Activated CD4-positive, alpha-beta T cell treated with anti-CD3 and anti-CD28 coated beads for 24 hours (primary cell): ENCODE measurements around the gene KHSRP.
"Not testable (repeated sequence)": the region's sequence is repeated elsewhere in the genome, so short reads cannot be mapped to it uniquely, and the experiment has no call there.

Experiments
- DNase-seq, 2 donors: peaks; one replicate each; pipeline ENCODE4 v3.0.0-alpha.2; 2020; ENCODE audit warnings: low read depth in 2 of 2

The KHSRP gene

DNA sequence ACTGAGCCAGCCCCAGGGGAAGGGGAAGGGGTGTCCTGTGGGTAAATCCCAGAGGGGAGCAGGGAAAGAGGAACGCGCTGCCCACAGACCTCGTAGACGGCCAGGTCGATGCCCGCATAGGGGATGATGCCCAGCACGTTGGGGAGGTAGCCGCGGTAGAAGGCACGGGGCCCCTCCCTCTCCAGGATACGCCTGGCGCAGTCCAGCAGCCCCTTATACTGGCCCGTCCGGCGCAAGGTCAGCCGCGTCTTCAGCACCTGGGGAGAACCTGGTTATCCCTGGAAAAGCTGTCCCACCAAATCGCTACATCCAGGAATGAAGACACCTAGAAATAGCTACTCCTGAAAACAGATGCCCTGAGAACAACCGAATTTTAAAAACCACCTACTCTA lies 27.6 kb upstream of the KHSRP start:
- no peak for DNase-seq

DNA sequence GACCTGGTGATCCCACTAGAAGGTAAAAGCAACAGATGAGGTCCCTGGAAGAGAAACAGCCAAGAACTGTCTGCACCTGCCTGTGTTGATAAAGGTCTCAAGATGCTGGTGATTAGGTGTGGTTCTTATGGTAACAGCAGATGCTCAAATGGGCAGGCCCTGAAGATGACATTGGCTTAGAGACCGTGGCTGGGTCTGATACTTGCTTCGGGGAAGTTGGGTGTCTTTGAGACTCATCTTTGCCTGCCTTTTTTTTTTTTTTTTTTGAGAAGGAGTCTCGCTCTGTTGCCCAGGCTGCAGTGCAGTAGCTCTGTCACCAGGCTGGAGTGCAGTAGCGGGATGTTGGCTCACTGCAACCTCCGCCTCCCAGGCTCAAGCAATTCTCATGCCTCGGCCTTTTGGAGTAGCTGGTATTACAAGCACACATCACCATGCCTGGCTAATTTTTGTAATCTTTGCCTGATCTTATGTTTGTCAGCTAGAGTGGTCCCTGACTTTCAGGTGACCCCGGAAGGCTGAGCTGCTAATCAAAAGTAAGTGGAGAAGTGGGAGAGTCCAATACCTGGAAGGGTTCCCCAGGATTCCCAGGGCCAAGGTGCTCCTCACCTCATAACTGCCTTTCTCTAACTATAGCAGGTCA lies 27.1 kb upstream of the KHSRP start:
- DNase-seq, result no peak

DNA sequence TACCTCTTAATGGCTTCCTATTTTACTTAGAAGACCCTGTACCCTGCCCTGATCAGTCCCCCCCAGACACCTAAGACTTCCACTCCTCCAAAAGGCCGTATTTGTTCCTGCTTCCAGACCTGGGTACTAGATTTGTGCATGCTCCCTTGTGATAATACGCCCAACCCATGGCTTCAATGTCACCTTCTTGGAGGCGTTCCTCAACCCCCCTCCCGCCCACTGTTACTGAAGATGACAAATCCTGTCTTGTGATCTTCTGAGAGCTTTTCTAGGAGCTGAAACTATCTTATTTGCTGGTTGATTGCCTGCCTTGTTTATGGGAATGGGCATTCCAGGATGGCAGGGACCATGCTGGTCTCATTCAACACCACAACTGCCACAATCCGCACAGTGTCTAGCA lies 25.6 kb upstream of the KHSRP start:
- no peak for DNase-seq

GRCh38 chr19:6448045-6448444 lies 23.4 kb upstream of the KHSRP start:
- DNase-seq, result no peak

DNA sequence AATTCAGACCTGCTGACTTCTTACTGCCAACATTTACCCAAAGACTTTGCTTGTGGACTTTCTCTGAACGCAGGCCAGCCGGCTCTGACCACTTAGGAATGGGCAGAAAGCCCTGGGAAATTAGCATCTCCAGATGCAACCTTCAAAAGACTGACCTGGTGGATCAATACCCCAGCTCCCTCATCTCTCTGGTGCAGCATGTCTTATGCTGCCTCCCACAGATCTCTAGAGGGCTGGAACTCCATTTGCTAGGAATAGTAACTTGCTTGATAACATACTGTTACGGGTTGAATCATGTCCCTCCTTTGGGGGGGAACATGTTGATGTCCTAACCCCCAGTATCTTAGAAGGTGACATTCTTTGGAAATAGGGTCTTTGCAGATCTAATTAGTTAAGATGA lies 21.8 kb upstream of the KHSRP start:
- no peak for DNase-seq

- DNase-seq, result no peak
Observed at GRCh38 chr19:6443986-6444385, 19.4 kb upstream of the KHSRP start.

GRCh38 chr19:6442087-6442688 lies 17.6 kb upstream of the KHSRP start:
- no peak for DNase-seq

DNA sequence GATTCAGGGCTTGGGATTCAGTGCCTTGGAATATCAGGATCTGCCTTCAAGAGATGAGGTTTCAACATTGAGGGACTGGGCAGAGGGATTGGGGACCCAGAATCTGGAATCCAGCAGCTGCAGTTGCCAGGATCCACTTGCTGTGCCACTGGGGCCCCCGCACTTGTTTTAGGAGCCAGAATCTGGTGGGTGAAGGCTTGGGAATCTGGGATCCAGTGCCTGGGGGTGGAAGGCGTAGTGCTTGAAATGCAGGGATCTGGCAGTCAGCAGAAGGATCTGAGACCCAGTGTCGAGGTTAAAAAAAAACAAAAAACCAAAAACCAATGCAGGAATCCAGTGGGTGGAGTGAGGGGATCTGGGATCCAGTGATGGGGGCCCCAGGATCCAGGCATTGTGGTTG lies 16.3 kb upstream of the KHSRP start:
- DNase-seq, result no peak

GRCh38 chr19:6439743-6440142 lies 15.1 kb upstream of the KHSRP start:
- no peak for DNase-seq

- DNase-seq, result no peak
Observed at GRCh38 chr19:6433663-6434062, 9.1 kb upstream of the KHSRP start, which contains the start of gene SLC25A41. Gene SLC25A41, minus strand, starts transcription at chr19:6433763. Its CDS starts 70 bp downstream, at chr19:6433693.

DNA sequence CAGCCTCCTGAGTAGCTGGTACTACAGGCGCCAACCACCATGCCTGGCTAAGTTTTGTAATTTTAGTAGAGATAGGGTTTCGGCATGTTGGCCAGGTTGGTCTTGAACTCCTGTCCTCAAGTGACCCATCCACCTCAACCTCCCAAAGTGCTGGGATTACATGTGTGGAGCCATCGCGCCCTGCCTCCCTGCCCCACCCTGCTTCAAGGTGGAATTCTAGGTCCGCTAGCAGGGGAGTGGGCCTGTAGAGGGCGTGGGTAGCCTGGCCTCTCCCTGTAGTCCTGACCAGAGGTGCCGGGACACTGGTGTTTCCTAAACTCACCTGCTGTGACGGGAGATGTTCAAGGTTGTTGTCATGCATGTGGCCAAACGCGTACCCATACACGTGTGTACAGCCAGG lies 8.6 kb upstream of the KHSRP start:
- no peak for DNase-seq

GRCh38 chr19:6431891-6432290 lies 7.3 kb upstream of the KHSRP start:
- no peak for DNase-seq

- DNase-seq, result no peak
Observed at GRCh38 chr19:6429419-6430221, 5.0 kb upstream of the KHSRP start.

DNA sequence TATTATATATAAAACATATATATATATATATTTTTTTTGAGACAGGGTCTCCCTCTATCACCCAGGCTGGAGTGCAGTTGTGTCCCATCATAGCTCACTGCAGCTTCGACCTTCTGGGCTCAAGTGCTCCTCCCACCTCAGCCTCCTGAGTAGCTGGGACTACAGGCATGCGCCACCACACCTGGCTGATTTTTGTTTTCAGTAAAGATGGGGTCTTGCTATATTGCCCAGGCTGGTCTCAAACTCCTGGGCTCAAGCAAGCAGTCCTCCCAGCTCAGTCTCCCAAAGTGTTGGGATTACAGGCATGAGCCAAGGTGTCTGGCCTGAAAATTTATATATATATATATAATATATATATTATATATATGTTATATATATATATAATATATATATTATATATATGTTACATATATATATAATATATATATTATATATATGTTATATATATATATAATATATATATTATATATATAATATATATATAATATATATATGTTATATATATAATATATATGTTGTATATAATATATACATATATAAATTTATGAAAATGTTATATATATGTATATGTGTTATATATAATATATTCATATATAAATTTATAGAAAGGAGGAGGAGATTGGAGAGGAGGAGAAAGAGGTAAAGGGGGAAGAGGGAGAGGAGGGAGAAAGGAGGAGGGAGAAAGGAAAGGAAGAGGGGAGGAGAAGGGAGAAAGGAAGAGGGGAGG lies 4.2 kb upstream of the KHSRP start:
- DNase-seq, result not testable (repeated sequence)

- DNase-seq, result no peak
Observed at GRCh38 chr19:6427131-6427530, 2.5 kb upstream of the KHSRP start.

GRCh38 chr19:6425732-6426620 lies 1.4 kb upstream of the KHSRP start:
- no peak for DNase-seq

DNA sequence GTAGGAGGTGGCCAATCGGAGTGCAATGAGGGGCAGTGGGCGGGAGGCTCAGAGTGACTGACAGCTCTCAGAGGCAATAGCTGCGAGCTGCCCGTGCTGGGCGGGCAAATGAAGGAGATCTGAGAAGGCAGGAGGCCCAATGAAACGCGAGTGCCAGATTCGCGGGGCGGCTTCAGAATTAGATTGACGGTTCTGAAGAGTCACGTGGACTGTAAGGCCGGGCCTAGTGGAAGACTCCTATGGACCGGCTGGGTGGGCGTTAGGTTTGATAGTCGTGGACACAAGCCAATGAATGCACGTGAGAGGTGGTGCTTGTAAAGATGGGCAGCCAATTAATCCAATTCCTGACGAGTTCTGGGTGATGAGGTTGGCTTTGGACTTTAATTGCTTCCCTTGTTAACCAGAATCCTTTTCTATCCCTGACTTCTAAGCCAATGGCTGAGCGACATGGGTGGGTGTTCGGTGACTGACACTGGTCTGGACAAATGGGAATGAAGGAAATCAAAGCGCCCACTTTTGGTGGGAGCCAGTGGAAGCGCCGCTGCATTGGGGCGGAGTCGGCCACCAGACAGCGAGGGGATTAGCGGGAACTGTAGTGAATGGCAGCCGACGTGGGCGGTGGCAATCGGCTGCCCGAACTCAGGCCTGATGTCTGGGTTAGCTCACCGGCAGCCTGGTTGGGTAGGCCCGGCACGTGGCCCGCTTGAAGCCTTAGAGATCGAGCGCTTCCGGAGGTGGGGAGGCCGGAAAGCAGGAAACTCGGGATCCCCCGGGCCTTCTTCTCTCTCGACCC lies 524 bp upstream of the KHSRP start:
- DNase-seq, result peak; percentile 98

DNA sequence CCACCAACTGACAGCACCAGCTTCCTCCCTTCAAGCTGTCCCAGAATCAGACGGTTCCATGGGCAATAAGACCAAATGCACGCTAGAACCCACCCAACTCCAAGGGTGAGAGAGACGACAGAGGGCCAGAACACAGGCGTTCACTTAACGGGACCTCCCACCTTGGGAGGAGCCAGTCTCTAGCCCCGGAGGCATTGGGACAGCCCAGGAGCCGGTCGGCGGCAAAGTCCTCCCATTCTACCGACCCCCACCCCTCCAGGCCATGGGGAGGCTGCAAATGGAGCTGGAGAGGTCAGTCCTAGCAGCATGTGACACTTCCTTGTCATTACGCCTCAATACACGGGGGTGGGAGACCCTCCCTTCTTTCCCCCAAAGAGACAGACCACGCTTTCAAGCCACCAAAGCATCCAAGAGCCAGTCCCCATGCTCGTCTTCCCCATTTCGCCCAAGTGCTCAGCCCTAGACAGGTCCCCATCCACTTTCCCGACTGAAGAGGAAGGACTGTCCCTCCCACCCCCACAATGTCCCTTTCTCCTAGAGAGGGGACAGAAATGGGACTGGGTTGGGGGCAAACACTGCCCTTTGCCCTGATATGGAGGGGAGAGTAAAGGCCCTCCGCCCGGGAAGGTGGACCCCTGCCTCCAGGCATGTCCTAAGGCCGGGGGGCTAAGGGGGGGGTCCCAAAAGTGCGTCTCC lies 964 bp downstream of the KHSRP start:
- DNase-seq, result no peak

DNA sequence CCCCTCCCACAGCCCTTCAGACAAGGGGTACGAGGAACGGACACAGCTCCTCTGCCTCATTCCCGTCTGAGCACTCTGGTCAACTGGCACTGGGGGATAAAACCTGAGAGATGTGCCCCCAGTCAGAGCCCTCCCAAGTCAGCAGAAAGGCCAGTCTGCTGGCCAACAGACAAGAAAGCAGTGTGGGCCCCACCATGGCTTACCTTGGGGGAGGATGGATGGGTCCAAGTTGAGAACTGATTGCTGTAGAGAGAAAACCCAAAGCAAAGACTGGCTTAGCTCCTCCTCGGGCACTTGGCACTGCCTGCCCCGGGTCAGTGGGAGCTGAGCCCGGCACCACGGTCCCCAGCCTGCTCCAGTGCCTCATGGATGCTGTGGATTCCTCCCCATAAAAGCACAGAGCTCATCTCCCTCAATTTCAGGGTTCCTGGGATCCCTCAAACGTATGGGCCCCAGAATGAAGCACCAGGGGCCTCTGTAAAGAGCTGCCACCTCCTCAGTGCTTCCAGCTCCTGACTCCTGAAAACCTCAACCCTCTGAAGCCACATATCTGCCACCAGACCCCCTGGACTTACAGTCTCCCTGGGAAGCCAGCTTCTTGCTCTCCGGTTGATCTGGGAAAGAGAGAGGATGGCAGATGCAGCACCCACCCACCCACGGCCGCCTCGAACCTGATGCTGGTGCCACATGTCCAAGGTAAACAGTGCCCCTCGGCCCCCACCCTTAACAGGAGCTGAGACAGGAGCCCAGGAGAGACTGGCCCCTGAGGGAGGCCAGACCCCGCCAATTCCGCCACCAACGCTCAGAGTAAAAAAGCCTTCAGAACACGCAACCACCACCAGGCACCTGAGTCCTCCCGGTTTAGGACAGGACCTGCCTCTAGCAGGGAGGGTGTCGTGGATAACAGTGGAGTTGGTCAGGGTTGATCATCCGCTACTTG lies 3.3 kb downstream of the KHSRP start:
- DNase-seq, result no peak
